Body of pancreas (tissue), 4 donors: Measurements from ENCODE around the gene RSPH1.

Experiments used
- POLR2A ChIP-seq, 3 donors: fragments of 450-650 bp; IDR thresholded peaks; one replicate each; pipeline ENCODE4 v1.6.1; 2016; ENCODE audit warnings: antibody characterized with exemption in 3 of 3, mild to moderate bottlenecking in 2 of 3
- TF ChIP-seq, protein P1 (sequence below), 7 experiments: fragments of 450-650 bp in 4 of 7; fragments of 200-600 bp in 3 of 7; sonication (generic) in 3 of 7; IDR thresholded peaks; one replicate each; pipeline ENCODE4 v1.5.1; 2016 to 2019; ENCODE audit warnings: antibody characterized with exemption in 7 of 7

DNA sequence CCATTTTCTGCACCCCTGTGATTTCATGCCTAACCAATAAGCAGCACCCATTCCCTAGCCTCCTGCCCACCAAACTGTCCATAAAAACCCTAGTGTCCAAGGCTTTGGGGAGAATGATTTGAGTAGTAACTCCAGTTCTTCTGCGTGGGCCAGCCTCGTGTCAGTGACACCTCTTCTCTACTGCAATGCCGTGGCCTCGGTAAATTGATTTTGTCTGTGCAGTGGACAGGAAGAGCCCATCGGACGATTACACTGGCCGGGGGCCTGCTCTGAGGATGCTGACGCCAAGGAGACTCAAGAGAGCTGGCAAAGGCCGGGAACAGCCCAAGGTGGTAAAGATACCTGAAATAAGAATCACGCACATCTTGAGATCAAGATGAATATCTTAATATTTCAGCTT, 29.3 kb downstream of the RSPH1 start:
- TF ChIP-seq, protein P1, sequence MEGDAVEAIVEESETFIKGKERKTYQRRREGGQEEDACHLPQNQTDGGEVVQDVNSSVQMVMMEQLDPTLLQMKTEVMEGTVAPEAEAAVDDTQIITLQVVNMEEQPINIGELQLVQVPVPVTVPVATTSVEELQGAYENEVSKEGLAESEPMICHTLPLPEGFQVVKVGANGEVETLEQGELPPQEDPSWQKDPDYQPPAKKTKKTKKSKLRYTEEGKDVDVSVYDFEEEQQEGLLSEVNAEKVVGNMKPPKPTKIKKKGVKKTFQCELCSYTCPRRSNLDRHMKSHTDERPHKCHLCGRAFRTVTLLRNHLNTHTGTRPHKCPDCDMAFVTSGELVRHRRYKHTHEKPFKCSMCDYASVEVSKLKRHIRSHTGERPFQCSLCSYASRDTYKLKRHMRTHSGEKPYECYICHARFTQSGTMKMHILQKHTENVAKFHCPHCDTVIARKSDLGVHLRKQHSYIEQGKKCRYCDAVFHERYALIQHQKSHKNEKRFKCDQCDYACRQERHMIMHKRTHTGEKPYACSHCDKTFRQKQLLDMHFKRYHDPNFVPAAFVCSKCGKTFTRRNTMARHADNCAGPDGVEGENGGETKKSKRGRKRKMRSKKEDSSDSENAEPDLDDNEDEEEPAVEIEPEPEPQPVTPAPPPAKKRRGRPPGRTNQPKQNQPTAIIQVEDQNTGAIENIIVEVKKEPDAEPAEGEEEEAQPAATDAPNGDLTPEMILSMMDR (IDR thresholded peaks at IDR 0.05) = no peak
- no peak for TF ChIP-seq POLR2A (IDR thresholded peaks at IDR 0.05)
